H9 (cell line): ENCODE data around the gene HS6ST2. TPM values are rescaled to one million over a fixed set of nuclear protein-coding genes. Genes with fewer than 3 reads are reported as not detected.

Experiments
- DNase-seq: peaks from one replicate; pipeline ENCODE4 v3.0.0-alpha.2; 2017
- H2AFZ ChIP-seq: one replicate; pipeline ENCODE4 v1.6.1; 2013; ENCODE audit warnings: mild to moderate bottlenecking, low read length, control low read depth, moderate library complexity
- H2AK5ac ChIP-seq: 2 replicates; pipeline ENCODE4 v1.6.1; 2013; ENCODE audit warnings: low read length, control low read depth, mixed read lengths; ENCODE audit not compliant: insufficient read length
- H2BK120ac ChIP-seq: one replicate; pipeline ENCODE4 v1.6.1; 2013; ENCODE audit warnings: low read depth, mild to moderate bottlenecking, low read length, control low read depth, inconsistent platforms; ENCODE audit not compliant: poor library complexity, severe bottlenecking
- H2BK12ac ChIP-seq: 2 replicates; pipeline ENCODE4 v1.6.1; 2013; ENCODE audit warnings: low read length, control low read depth, mixed read lengths, low read depth; ENCODE audit not compliant: insufficient read length
- H2BK15ac ChIP-seq: 2 replicates; pipeline ENCODE4 v1.6.1; 2013; ENCODE audit warnings: low read depth, low read length, control low read depth
- H2BK20ac ChIP-seq: one replicate; pipeline ENCODE4 v1.6.1; 2013; ENCODE audit warnings: low read depth, mild to moderate bottlenecking, low read length, control low read depth, inconsistent platforms; ENCODE audit not compliant: poor library complexity, severe bottlenecking
- H2BK5ac ChIP-seq: 2 replicates; pipeline ENCODE4 v1.6.1; 2013; ENCODE audit warnings: low read length, control low read depth, mixed read lengths; ENCODE audit not compliant: insufficient read length
- H3K14ac ChIP-seq: 2 replicates; pipeline ENCODE4 v1.6.1; 2013; ENCODE audit warnings: low read length, control low read depth; ENCODE audit not compliant: insufficient read depth
- H3K18ac ChIP-seq: 2 replicates; pipeline ENCODE4 v1.6.1; 2013; ENCODE audit warnings: low read depth, mild to moderate bottlenecking, mixed read lengths, low read length, control low read depth; ENCODE audit not compliant: insufficient read length
- H3K23ac ChIP-seq: 2 replicates; pipeline ENCODE4 v1.6.1; 2013; ENCODE audit warnings: low read length, control low read depth, mixed read lengths, low read depth; ENCODE audit not compliant: insufficient read length
- H3K23me2 ChIP-seq: 2 replicates; pipeline ENCODE4 v1.6.1; 2013; ENCODE audit warnings: low read depth, mild to moderate bottlenecking, mixed read lengths, low read length, control low read depth; ENCODE audit not compliant: insufficient read length, poor library complexity, severe bottlenecking
- H3K27ac ChIP-seq: 2 replicates; pipeline ENCODE4 v1.5.1; 2013; ENCODE audit warnings: low read length, control low read depth, mixed read lengths, low read depth; ENCODE audit not compliant: insufficient read length
- H3K27me3 ChIP-seq: 2 replicates; pipeline ENCODE4 v1.6.1; 2013; ENCODE audit warnings: low read length, control low read depth, inconsistent platforms; ENCODE audit not compliant: insufficient read depth
- H3K4ac ChIP-seq: 2 replicates; pipeline ENCODE4 v1.6.1; 2013; ENCODE audit warnings: low read depth, mild to moderate bottlenecking, control low read depth, inconsistent platforms, low read length, moderate library complexity
- H3K4me1 ChIP-seq: 2 replicates; pipeline ENCODE4 v1.6.1; 2013; ENCODE audit warnings: low read length, control low read depth, inconsistent platforms; ENCODE audit not compliant: insufficient read depth
- H3K4me2 ChIP-seq: 2 replicates; pipeline ENCODE4 v1.6.1; 2013; ENCODE audit warnings: low read length, control low read depth, mixed read lengths; ENCODE audit not compliant: insufficient read length, insufficient read depth
- H3K56ac ChIP-seq: 2 replicates; pipeline ENCODE4 v1.6.1; 2013; ENCODE audit warnings: low read depth, mild to moderate bottlenecking, mixed read lengths, low read length, control low read depth; ENCODE audit not compliant: insufficient read length
- H3K79me1 ChIP-seq: 2 replicates; pipeline ENCODE4 v1.6.1; 2013; ENCODE audit warnings: low read depth, mild to moderate bottlenecking, moderate library complexity, low read length, control low read depth, inconsistent platforms; ENCODE audit not compliant: insufficient read depth, poor library complexity, severe bottlenecking
- H3K79me2 ChIP-seq: 2 replicates; pipeline ENCODE4 v1.6.1; 2013; ENCODE audit warnings: low read length, control low read depth, inconsistent platforms; ENCODE audit not compliant: insufficient read depth
- H3K9ac ChIP-seq: 2 replicates; pipeline ENCODE4 v1.6.1; 2013; ENCODE audit warnings: low read length, control low read depth, mixed read lengths; ENCODE audit not compliant: insufficient read length; ENCODE audit errors: extremely low read depth
- H3K9me3 ChIP-seq: one replicate; pipeline ENCODE4 v1.6.1; 2013; ENCODE audit warnings: low read depth, low read length, inconsistent platforms; ENCODE audit not compliant: control insufficient read depth
- H3T11ph ChIP-seq: one replicate; pipeline ENCODE4 v1.6.1; 2013; ENCODE audit warnings: mild to moderate bottlenecking, low read length, control low read depth, inconsistent platforms
- H4K20me1 ChIP-seq: one replicate; pipeline ENCODE4 v1.6.1; 2013; ENCODE audit not compliant: control insufficient read depth, insufficient read length, insufficient read depth
- H4K5ac ChIP-seq: 2 replicates; pipeline ENCODE4 v1.6.1; 2013; ENCODE audit warnings: low read depth, mild to moderate bottlenecking, mixed read lengths, low read length, control low read depth; ENCODE audit not compliant: insufficient read length
- H4K8ac ChIP-seq: replicated peaks from 2 replicates; pipeline ENCODE4 v1.6.1; 2013; ENCODE audit warnings: low read length, control low read depth, mixed read lengths, low read depth; ENCODE audit not compliant: insufficient read length
- H4K91ac ChIP-seq: 2 replicates; pipeline ENCODE4 v1.6.1; 2013; ENCODE audit warnings: low read depth, mild to moderate bottlenecking, moderate library complexity, mixed read lengths, low read length, control low read depth; ENCODE audit not compliant: insufficient read length
- H3K27ac Mint-ChIP-seq, 3 experiments: 2 replicates in 2 of 3; 3 replicates in 1 of 3; pipeline ENCODE4 v1.8.0; 2020 to 2021; ENCODE audit warnings: mixed read lengths in 3 of 3, mild to moderate bottlenecking in 1 of 3, moderate library complexity in 1 of 3
- H3K27me3 Mint-ChIP-seq: 2 replicates; pipeline ENCODE4 v1.8.0; 2021; ENCODE audit warnings: low read depth, mild to moderate bottlenecking, moderate library complexity, mixed read lengths
- H3K36me3 Mint-ChIP-seq, 3 experiments: 2 replicates in 2 of 3; 3 replicates in 1 of 3; pipeline ENCODE4 v1.8.0; 2020 to 2021; ENCODE audit warnings: low read depth in 3 of 3, mixed read lengths in 3 of 3; ENCODE audit not compliant: insufficient read depth in 1 of 3
- H3K4me1 Mint-ChIP-seq, 2 experiments: 2 replicates each; pipeline ENCODE4 v1.8.0; 2020; ENCODE audit warnings: mixed read lengths in 2 of 2
- H3K4me3 Mint-ChIP-seq, 2 experiments: 2 replicates in 1 of 2; 3 replicates in 1 of 2; pipeline ENCODE4 v1.8.0; 2020 to 2021; ENCODE audit warnings: mild to moderate bottlenecking in 2 of 2, mixed read lengths in 2 of 2, moderate library complexity in 1 of 2
- H3K9me3 Mint-ChIP-seq, 2 experiments: 2 replicates in 1 of 2; 3 replicates in 1 of 2; pipeline ENCODE4 v1.8.0; 2020; ENCODE audit warnings: mild to moderate bottlenecking in 2 of 2, mixed read lengths in 2 of 2, moderate library complexity in 1 of 2
- CTCF ChIP-seq: fragments of 200-600 bp; sonication (generic); conservative IDR thresholded peaks from 3 replicates; pipeline ENCODE4 v1.8.0; 2021; ENCODE audit warnings: antibody characterized with exemption, mild to moderate bottlenecking
- WGBS: extraction: QIAGEN DNeasy Blood & Tissue Kit; methylation state at CpG from one replicate; pipeline ENCODE4 v1.1.7; 2013; ENCODE audit warnings: missing lambda C conversion rate, low lambda C conversion rate, mixed read lengths; ENCODE audit not compliant: insufficient read length; ENCODE audit errors: extremely low coverage; 5-methylcytosine and 5-hydroxymethylcytosine counted together
- total RNA-seq: library from RNA; stranded (reverse); gene quantifications from 2 replicates; pipeline ENCODE4 v1.2.1, GENCODE V29; 2021

Gene HS6ST2
- total RNA-seq, 1 experiment from 2014 or later: 4.8 TPM

GRCh38 chrX:132766452-132766851 lies 192.0 kb downstream of the HS6ST2 start:
- Histone ChIP-seq H4K20me1 (no peaks in the 10 kb centered on the region), H2AK5ac (no peak overlapping the region), H3K27me3 (no peaks in the 10 kb centered on the region), H3K4me1 (no peaks in the 10 kb centered on the region), H3T11ph (no peak overlapping the region), H4K5ac (no peak overlapping the region), H2BK20ac (no peak overlapping the region), H3K4ac (no peak overlapping the region), H4K8ac (no peak overlapping the region), H3K9ac (no peak overlapping the region), H3K18ac (no peak overlapping the region), H3K14ac (no peak overlapping the region), H3K56ac (no peak overlapping the region), H2BK5ac (no peak overlapping the region), H2BK15ac (no peak overlapping the region), H3K79me1 (no peaks in the 10 kb centered on the region), H3K23ac (no peak overlapping the region), H4K91ac (no peak overlapping the region), H3K79me2 (no peaks in the 10 kb centered on the region), H3K23me2 (no peaks in the 10 kb centered on the region), H2BK12ac (no peak overlapping the region), H3K4me2 (no peak overlapping the region), H2AFZ (no peak overlapping the region), H2BK120ac (no peak overlapping the region), H3K27ac (no peak overlapping the region), H3K9me3 (no peaks in the 10 kb centered on the region)
- Mint-ChIP-seq H3K27me3 (no peaks in the 10 kb centered on the region), H3K9me3 (no peaks in the 10 kb centered on the region), H3K4me1 (peaks cover 2 to 5% of the 10 kb centered on the region in 2 experiments; a peak in 2 of 4 replicates), H3K4me3 (no peak overlapping the region), H3K27ac (no peak overlapping the region), H3K36me3 (no peaks in the 10 kb centered on the region)
- TF ChIP-seq CTCF: no peak
- no peak for DNase-seq
- WGBS: no CpG with 5 or more reads among the region's 1 CpG
